NCI-H146 treated with DMSO at 0.1 percent for 48 hours (cell line): ENCODE measurements around the gene TCF25.
"Not testable (repeated sequence)": the region's sequence is repeated elsewhere in the genome, so short reads cannot be mapped to it uniquely, and the experiment has no call there.

Experiments used
- DNase-seq: peaks from one replicate; lab custom pipeline; 2025; ENCODE audit not compliant: unreplicated experiment; lab: John Stamatoyannopoulos, UW

The TCF25 gene

GRCh38 chr16:89873109-89873971 lies at the start of gene TCF25:
Gene TCF25, plus strand, starts transcription at chr16:89873592. Its CDS starts 76 bp downstream, at chr16:89873668.
- peak; percentile 48 for DNase-seq

GRCh38 chr16:89823824-89824148 lies 49.6 kb upstream of the TCF25 start:
- not testable (repeated sequence) for DNase-seq

GRCh38 chr16:89826531-89827382 lies 46.6 kb upstream of the TCF25 start:
- DNase-seq: no peak

- no peak for DNase-seq
Observed at GRCh38 chr16:89827383-89828198, 45.8 kb upstream of the TCF25 start.

GRCh38 chr16:89828199-89828869 lies 45.1 kb upstream of the TCF25 start, which contains the start of gene SPIRE2:
Gene SPIRE2, plus strand, starts transcription at chr16:89828475. Its CDS starts 76 bp downstream, at chr16:89828551.
- DNase-seq: peak; percentile 13

- no peak for DNase-seq
Observed at GRCh38 chr16:89828870-89829629, 44.3 kb upstream of the TCF25 start.

- no peak for DNase-seq
Observed at GRCh38 chr16:89829630-89830437, 43.6 kb upstream of the TCF25 start.

- DNase-seq: no peak
Observed at GRCh38 chr16:89831810-89832328, 41.5 kb upstream of the TCF25 start.

GRCh38 chr16:89833664-89834363 lies 39.6 kb upstream of the TCF25 start:
- not testable (repeated sequence) for DNase-seq

GRCh38 chr16:89834813-89835363 lies 38.5 kb upstream of the TCF25 start:
- DNase-seq: not testable (repeated sequence)

- DNase-seq: not testable (repeated sequence)
Observed at GRCh38 chr16:89836484-89836883, 36.9 kb upstream of the TCF25 start.

- no peak for DNase-seq
Observed at GRCh38 chr16:89837014-89837546, 36.3 kb upstream of the TCF25 start.

GRCh38 chr16:89841275-89841674 lies 32.1 kb upstream of the TCF25 start:
- DNase-seq: no peak

- DNase-seq: no peak
Observed at GRCh38 chr16:89842471-89843408, 30.7 kb upstream of the TCF25 start.

GRCh38 chr16:89843409-89844350 lies 29.7 kb upstream of the TCF25 start:
- DNase-seq: no peak
